H1 (cell line): ENCODE data around the gene ALKAL2. TPM values are rescaled to one million over a fixed set of nuclear protein-coding genes. Genes with fewer than 3 reads are reported as not detected.

Source experiments
- CTCF ChIA-PET: fragments of 300-600 bp; sonication (Branson Sonifier 250); formaldehyde crosslinking; loops from one replicate; lab custom pipeline; 2021; ENCODE audit not compliant: partially characterized antibody; lab: Charles Lee
- POLR2A ChIA-PET: fragments of 300-600 bp; sonication (Branson Sonifier 250); formaldehyde crosslinking; loops from one replicate; lab custom pipeline; 2021; ENCODE audit warnings: inconsistent platforms; ENCODE audit not compliant: partially characterized antibody; lab: Charles Lee
- DNase-seq, 2 experiments: peaks; one replicate each; pipeline versions ENCODE4 v3.0.0 to v3.0.0-alpha.2; 2010 to 2022; ENCODE audit warnings: low spot score in 2 of 2, low read depth in 1 of 2, mixed read lengths in 1 of 2
- FAIRE-seq: peaks from 2 replicates; lab custom pipeline; 2011; peaks lifted over from hg19 to GRCh38; lab: Jason Lieb, UNC
- H2AFZ ChIP-seq: 2 replicates; pipeline ENCODE4 v1.8.1; 2012; ENCODE audit warnings: low read length, inconsistent platforms
- H2AK5ac ChIP-seq: 2 replicates; pipeline ENCODE4 v1.6.1; 2013; ENCODE audit warnings: low read depth, low read length
- H2BK120ac ChIP-seq: replicated peaks from 2 replicates; pipeline ENCODE3; 2013; ENCODE audit warnings: low read depth, low read length, inconsistent platforms
- H2BK12ac ChIP-seq: 2 replicates; pipeline ENCODE4 v1.6.1; 2013; ENCODE audit warnings: low read depth, low read length
- H2BK15ac ChIP-seq: 2 replicates; pipeline ENCODE4 v1.6.1; 2013; ENCODE audit warnings: low read length
- H2BK20ac ChIP-seq: 2 replicates; pipeline ENCODE4 v1.6.1; 2013; ENCODE audit warnings: low read length
- H2BK5ac ChIP-seq: 2 replicates; pipeline ENCODE4 v1.6.1; 2013; ENCODE audit warnings: low read depth, low read length
- H3K14ac ChIP-seq: 2 replicates; pipeline ENCODE4 v1.6.1; 2013; ENCODE audit warnings: inconsistent platforms; ENCODE audit not compliant: insufficient read length
- H3K18ac ChIP-seq: 2 replicates; pipeline ENCODE4 v1.6.1; 2013; ENCODE audit warnings: low read length; ENCODE audit errors: extremely low read depth
- H3K23ac ChIP-seq: 2 replicates; pipeline ENCODE4 v1.6.1; 2013; ENCODE audit warnings: inconsistent platforms; ENCODE audit not compliant: insufficient read length
- H3K23me2 ChIP-seq: 2 replicates; pipeline ENCODE4 v1.6.1; 2013; ENCODE audit warnings: low read depth, low read length
- H3K27ac ChIP-seq: 2 replicates; pipeline ENCODE4 v1.6.1; 2011; ENCODE audit warnings: low read depth, low read length, inconsistent platforms
- H3K27me3 ChIP-seq, 4 experiments: replicated peaks in 1 of 4; 1 replicate in 1 of 4; 2 replicates in 3 of 4; pipeline versions ENCODE4 v1.6.1 to v1.8.1; 2011 to 2013; ENCODE audit warnings: low read length in 3 of 4, mild to moderate bottlenecking in 3 of 4, inconsistent platforms in 2 of 4, mixed read lengths in 2 of 4, moderate library complexity in 1 of 4; ENCODE audit not compliant: control insufficient read depth in 3 of 4, insufficient read depth in 3 of 4; ENCODE audit errors: extremely low read depth in 1 of 4
- H3K36me3 ChIP-seq, 4 experiments: 2 replicates each; pipeline versions ENCODE4 v1.6.1 to v1.8.1; 2011 to 2013; ENCODE audit warnings: mild to moderate bottlenecking in 4 of 4, low read length in 3 of 4, moderate library complexity in 2 of 4, control low read depth in 1 of 4, inconsistent platforms in 1 of 4; ENCODE audit not compliant: insufficient read depth in 4 of 4, control insufficient read depth in 2 of 4
- H3K4ac ChIP-seq: replicated peaks from 2 replicates; pipeline ENCODE3; 2013; ENCODE audit warnings: low read length, low read depth, mixed read lengths, inconsistent platforms; ENCODE audit not compliant: insufficient read length
- H3K4me1 ChIP-seq, 4 experiments: replicated peaks in 1 of 4; 1 replicate in 1 of 4; 2 replicates in 3 of 4; pipeline versions ENCODE4 v1.6.1 to v1.8.1; 2011 to 2013; ENCODE audit warnings: low read length in 3 of 4, inconsistent platforms in 2 of 4, mixed read lengths in 1 of 4; ENCODE audit not compliant: insufficient read depth in 4 of 4, control insufficient read depth in 3 of 4
- H3K4me2 ChIP-seq, 2 experiments: 2 replicates each; pipeline versions ENCODE4 v1.6.1 to v1.8.1; 2011 to 2013; ENCODE audit warnings: low read depth in 2 of 2, low read length in 2 of 2, control low read depth in 1 of 2, inconsistent platforms in 1 of 2, mild to moderate bottlenecking in 1 of 2; ENCODE audit not compliant: insufficient read depth in 1 of 2
- H3K4me3 ChIP-seq, 4 experiments: fragments of 200-600, 300-600 bp in 1 of 4; sonication (generic), shearing (Covaris generic), sonication (Bioruptor Twin) in 1 of 4; 2 replicates each; pipeline versions ENCODE4 v1.5.1 to v1.8.1; 2011 to 2016; ENCODE audit warnings: low read length in 4 of 4, low read depth in 3 of 4, control low read depth in 2 of 4, inconsistent platforms in 2 of 4, mild to moderate bottlenecking in 2 of 4, mixed read lengths in 1 of 4, moderate library complexity in 1 of 4; ENCODE audit not compliant: insufficient read depth in 2 of 4; ENCODE audit errors: extremely low read depth in 1 of 4
- H3K56ac ChIP-seq: replicated peaks from 2 replicates; pipeline ENCODE3; 2013; ENCODE audit warnings: low read depth, mild to moderate bottlenecking, mixed read lengths, low read length, inconsistent platforms; ENCODE audit not compliant: insufficient read length
- H3K79me1 ChIP-seq: 2 replicates; pipeline ENCODE4 v1.6.1; 2013; ENCODE audit warnings: low read depth, low read length, control low read depth
- H3K79me2 ChIP-seq, 2 experiments: 2 replicates each; pipeline versions ENCODE4 v1.6.1 to v1.8.1; 2012 to 2013; ENCODE audit warnings: low read length in 2 of 2, mild to moderate bottlenecking in 2 of 2, inconsistent platforms in 1 of 2; ENCODE audit not compliant: insufficient read depth in 2 of 2, control insufficient read depth in 1 of 2
- H3K9ac ChIP-seq, 4 experiments: replicated peaks in 1 of 4; 1 replicate in 1 of 4; 2 replicates in 3 of 4; pipeline versions ENCODE4 v1.6.1 to v1.8.1; 2011 to 2013; ENCODE audit warnings: low read depth in 3 of 4, low read length in 3 of 4, control low read depth in 2 of 4, mild to moderate bottlenecking in 2 of 4, moderate library complexity in 2 of 4, inconsistent platforms in 1 of 4; ENCODE audit errors: extremely low read depth in 1 of 4
- H3K9me3 ChIP-seq, 2 experiments: 2 replicates each; pipeline versions ENCODE4 v1.6.1 to v1.8.1; 2012 to 2013; ENCODE audit warnings: mild to moderate bottlenecking in 2 of 2, moderate library complexity in 2 of 2, control low read depth in 1 of 2, inconsistent platforms in 1 of 2, low read depth in 1 of 2, low read length in 1 of 2, mixed read lengths in 1 of 2; ENCODE audit not compliant: insufficient read depth in 2 of 2
- H4K20me1 ChIP-seq, 2 experiments: replicated peaks in 1 of 2; 2 replicates each; pipeline versions ENCODE3 to v1.8.1; 2011 to 2013; ENCODE audit warnings: inconsistent platforms in 2 of 2, low read length in 2 of 2, mild to moderate bottlenecking in 1 of 2; ENCODE audit not compliant: insufficient read depth in 2 of 2, control insufficient read depth in 1 of 2
- H4K5ac ChIP-seq: 2 replicates; pipeline ENCODE4 v1.6.1; 2013; ENCODE audit warnings: low read length, low read depth, mixed read lengths, inconsistent platforms; ENCODE audit not compliant: insufficient read length
- H4K8ac ChIP-seq: 2 replicates; pipeline ENCODE4 v1.8.0; 2013; ENCODE audit warnings: mild to moderate bottlenecking, moderate library complexity, low read length, inconsistent platforms; ENCODE audit not compliant: insufficient read depth; ENCODE audit errors: extremely low read depth
- H4K91ac ChIP-seq: replicated peaks from 2 replicates; pipeline ENCODE3; 2013; ENCODE audit warnings: low read length, mixed read lengths, inconsistent platforms; ENCODE audit not compliant: insufficient read length
- BRCA1 ChIP-seq: IDR thresholded peaks from 2 replicates; pipeline ENCODE4 v1.6.1; 2012; ENCODE audit warnings: low read depth, low read length, improper control_type of control experiment
- E2F6 ChIP-seq: IDR thresholded peaks from 2 replicates; pipeline ENCODE4 v1.6.1; 2012; ENCODE audit warnings: inconsistent platforms
- JUND ChIP-seq: IDR thresholded peaks from 2 replicates; pipeline ENCODE4 v1.6.1; 2011; ENCODE audit warnings: mild to moderate bottlenecking, improper control_type of control experiment, low read length
- KDM1A ChIP-seq: fragments of 200-600, 300-600 bp; sonication (generic); IDR thresholded peaks from 2 replicates; pipeline ENCODE4 v1.7.1; 2016; ENCODE audit warnings: mild to moderate bottlenecking, low read length, borderline replicate concordance
- MAFK ChIP-seq: IDR thresholded peaks from 2 replicates; pipeline ENCODE4 v1.6.1; 2012; ENCODE audit warnings: low read depth, mild to moderate bottlenecking, improper control_type of control experiment, low read length
- NANOG ChIP-seq: IDR thresholded peaks from 2 replicates; pipeline ENCODE4 v1.6.1; 2011; ENCODE audit warnings: low read length, low read depth, mild to moderate bottlenecking, inconsistent platforms; ENCODE audit not compliant: insufficient read depth, poor library complexity, severe bottlenecking
- POLR2AphosphoS5 ChIP-seq: IDR thresholded peaks from 2 replicates; pipeline ENCODE4 v1.6.1; 2011; ENCODE audit warnings: low read depth, low read length
- RNF2 ChIP-seq: fragments of 200-900, 300-1000 bp; sonication (generic); IDR thresholded peaks from 2 replicates; pipeline ENCODE4 v1.7.1; 2016; ENCODE audit warnings: borderline replicate concordance, low read depth, mild to moderate bottlenecking, antibody characterized with exemption, low read length; ENCODE audit not compliant: poor library complexity, severe bottlenecking; ENCODE audit errors: missing control alignments
- SP2 ChIP-seq: IDR thresholded peaks from 2 replicates; pipeline ENCODE4 v1.6.1; 2012; ENCODE audit warnings: mild to moderate bottlenecking, low read length, inconsistent platforms
- SUZ12 ChIP-seq: fragments of 200-600 bp; sonication (generic); IDR thresholded peaks from 2 replicates; pipeline ENCODE4 v1.6.1; 2012; ENCODE audit warnings: mild to moderate bottlenecking, inconsistent platforms, low read length, moderate library complexity, mixed read lengths
- TEAD4 ChIP-seq: IDR thresholded peaks from 2 replicates; pipeline ENCODE4 v1.6.1; 2012; ENCODE audit warnings: low read depth, low read length, inconsistent platforms, mixed read lengths
- USF2 ChIP-seq: IDR thresholded peaks from 2 replicates; pipeline ENCODE4 v1.6.1; 2011; ENCODE audit warnings: low read length, improper control_type of control experiment
- WGBS, 2 experiments: shearing (Covaris generic) in 1 of 2; methylation state at CpG; one replicate each; pipeline versions ENCODE4 v1.1.6 to v1.1.7; 2013 to 2015; ENCODE audit warnings: low lambda C conversion rate in 2 of 2, mixed read lengths in 2 of 2, inconsistent platforms in 1 of 2, low coverage in 1 of 2, missing lambda C conversion rate in 1 of 2; ENCODE audit not compliant: insufficient replicate concordance in 2 of 2, insufficient coverage in 1 of 2, insufficient read length in 1 of 2; ENCODE audit errors: extremely low coverage in 1 of 2, missing lambda C conversion rate in 1 of 2; 5-methylcytosine and 5-hydroxymethylcytosine counted together
- polyA plus RNA-seq, 7 experiments: library from polyadenylated mRNA; depleted of rRNA in 3 of 7; stranded (reverse) in 5 of 7; unstranded in 2 of 7; fragments of >200 nt in 5 of 7; fragments of 200-250 nt in 2 of 7; gene quantifications; 1 replicate in 5 of 7; 2 replicates in 1 of 7; 4 replicates in 1 of 7; pipeline versions ENCODE4 v1.2.1 to v1.2.3, GENCODE V29; 2011 to 2013; ENCODE audit warnings: missing spikeins in 2 of 7, mixed read lengths in 2 of 7
- total RNA-seq: library from RNA; stranded (reverse); fragmentation: NEBNext Ultra II Directional; extraction: Animal tissue kit (Norgen Biotek cat#: 25700); gene quantifications from 2 replicates; pipeline ENCODE4 v1.2.1, GENCODE V29; 2021

Gene ALKAL2
- total and polyA plus RNA-seq, 2 of the 8 experiments (the other 6 are each of a cell fraction or from before 2014, with no cell fraction given) = 4.6 to 11.5 TPM

- no peak overlapping the region for H4K91ac ChIP-seq
- H2BK20ac ChIP-seq = no peak overlapping the region
- H3K79me1 ChIP-seq = no peaks in the 10 kb centered on the region
- no peak overlapping the region for H3K18ac ChIP-seq
- H4K5ac ChIP-seq = no peak overlapping the region
- peaks cover 6 to 19% (median 11%) of the 10 kb centered on the region in 4 experiments for H3K4me1 ChIP-seq
- H2BK120ac ChIP-seq = no peak overlapping the region
- H4K20me1 ChIP-seq = peaks cover 0 to 2% of the 10 kb centered on the region in 2 experiments
- H3K9ac ChIP-seq = no peak overlapping the region
- no peak overlapping the region for H4K8ac ChIP-seq
- 0 out of 2 replicates have a peak overlapping the region, but pooled peaks have one; percentile 44 for H2BK5ac ChIP-seq
- no peak overlapping the region for H2BK15ac ChIP-seq
- no peak overlapping the region for H3K14ac ChIP-seq
- no peak overlapping the region for H3K27ac ChIP-seq
- no peak overlapping the region for H3K4me3 ChIP-seq
- no peak overlapping the region for H2BK12ac ChIP-seq
- no peaks in the 10 kb centered on the region; a peak in 1 of 4 replicates for H3K9me3 ChIP-seq
- no peaks in the 10 kb centered on the region for H3K79me2 ChIP-seq
- 0 out of 2 replicates have a peak overlapping the region, but pooled peaks have one; percentile 45 for H2AFZ ChIP-seq
- H3K23ac ChIP-seq = no peak overlapping the region
- DNase-seq (no peak), FAIRE-seq (no peak)
- H3K36me3 ChIP-seq = no peaks in the 10 kb centered on the region
- ChIA-PET CTCF (interaction anchor here (0.6 to 1.4 kb wide), 5 partner anchors 12 to 70 kb away, joined by 3 to 5 read pairs (median 3); no protein-coding TSS in a partner anchor), POLR2A (no interaction called here)
- H3K4ac ChIP-seq = no peak overlapping the region
- H3K23me2 ChIP-seq = peaks cover 5% of the 10 kb centered on the region; the same call in 1 of the 2 replicates
- no peak overlapping the region for H2AK5ac ChIP-seq
- 97% methylated on average over 10 of the region's 14 CpGs; no CpG with 5 or more reads in 1 of the 2 experiments for WGBS, 2 experiments
- no peak overlapping the region for H3K4me2 ChIP-seq
- H3K27me3 ChIP-seq = no peaks in the 10 kb centered on the region; a peak in 1 of 7 replicates
- H3K56ac ChIP-seq = no peak overlapping the region
- TF ChIP-seq TEAD4 (no peak), E2F6 (no peak), MAFK (no peak), POLR2AphosphoS5 (no peak), BRCA1 (no peak), RNF2 (no peak), JUND (no peak), SP2 (no peak), SUZ12 (no peak), KDM1A (no peak), NANOG (no peak), USF2 (no peak)
Observed at GRCh38 chr2:313991-314390, 26.1 kb upstream of the ALKAL2 start.
